GM21723 (cell line): Measurements from ENCODE around the gene TCEA2.

Experiments used
- ATAC-seq: cut with Tn5 transposase; IDR thresholded peaks from one replicate; pipeline ENCODE4 v1.9.1; 2021; ENCODE audit warnings: mild to moderate bottlenecking, moderate library complexity; ENCODE audit not compliant: unreplicated experiment

Gene TCEA2

GRCh38 chr20:64048402-64049044 lies 14.5 kb upstream of the TCEA2 start:
- ATAC-seq: no peak

GRCh38 chr20:64049060-64049877 lies 13.7 kb upstream of the TCEA2 start, which contains the start of gene SOX18:
Gene SOX18 (minus strand): TSS chr20:64049639. CDS start chr20:64049516, 123 bp downstream.
- ATAC-seq: no peak

- ATAC-seq: no peak
These were observed 13.1 kb upstream of the TCEA2 start for GRCh38 chr20:64049878-64050260.

- no peak for ATAC-seq
These were observed 12.6 kb upstream of the TCEA2 start for GRCh38 chr20:64050261-64051032.

GRCh38 chr20:64051033-64051452 lies 12.0 kb upstream of the TCEA2 start:
- no peak for ATAC-seq

GRCh38 chr20:64051561-64052325 lies 11.3 kb upstream of the TCEA2 start:
- no peak for ATAC-seq

- ATAC-seq: no peak
These were observed 10.7 kb upstream of the TCEA2 start for GRCh38 chr20:64052326-64052722.

GRCh38 chr20:64052987-64053840 lies 9.8 kb upstream of the TCEA2 start:
- ATAC-seq: no peak

- ATAC-seq: no peak
These were observed 8.9 kb upstream of the TCEA2 start for GRCh38 chr20:64053841-64054661.

- no peak for ATAC-seq
These were observed 7.6 kb upstream of the TCEA2 start for GRCh38 chr20:64055396-64055892.

- no peak for ATAC-seq
These were observed 6.9 kb upstream of the TCEA2 start for GRCh38 chr20:64055893-64056638.

GRCh38 chr20:64056639-64056888 lies 6.4 kb upstream of the TCEA2 start:
- ATAC-seq: no peak

- ATAC-seq: no peak
These were observed 5.9 kb upstream of the TCEA2 start for GRCh38 chr20:64056889-64057627.

GRCh38 chr20:64057628-64058498 lies 5.1 kb upstream of the TCEA2 start:
- no peak for ATAC-seq

- ATAC-seq: no peak
These were observed 4.5 kb upstream of the TCEA2 start for GRCh38 chr20:64058536-64058935.

- ATAC-seq: no peak
These were observed 762 bp upstream of the TCEA2 start for GRCh38 chr20:64062276-64062595.
